Forelimb muscle (tissue), 1 donor: ENCODE results near the gene PPT2. TPM values are rescaled to one million over a fixed set of nuclear protein-coding genes. Genes with fewer than 3 reads are reported as not detected.
"Not testable (repeated sequence)": the region's sequence is repeated elsewhere in the genome, so short reads cannot be mapped to it uniquely, and the experiment has no call there.

Experiments used
- DNase-seq: peaks from one replicate; pipeline ENCODE4 v3.0.0-alpha.2; 2013; ENCODE audit warnings: low read depth
- polyA plus RNA-seq: library from polyadenylated mRNA; unstranded; fragments of 120-200 nt; gene quantifications from one replicate; pipeline ENCODE4 v1.2.1, GENCODE V29; 2013; ENCODE audit not compliant: insufficient read length

The PPT2 gene
- polyA plus RNA-seq, 1 donor, result 34.6 TPM

DNA sequence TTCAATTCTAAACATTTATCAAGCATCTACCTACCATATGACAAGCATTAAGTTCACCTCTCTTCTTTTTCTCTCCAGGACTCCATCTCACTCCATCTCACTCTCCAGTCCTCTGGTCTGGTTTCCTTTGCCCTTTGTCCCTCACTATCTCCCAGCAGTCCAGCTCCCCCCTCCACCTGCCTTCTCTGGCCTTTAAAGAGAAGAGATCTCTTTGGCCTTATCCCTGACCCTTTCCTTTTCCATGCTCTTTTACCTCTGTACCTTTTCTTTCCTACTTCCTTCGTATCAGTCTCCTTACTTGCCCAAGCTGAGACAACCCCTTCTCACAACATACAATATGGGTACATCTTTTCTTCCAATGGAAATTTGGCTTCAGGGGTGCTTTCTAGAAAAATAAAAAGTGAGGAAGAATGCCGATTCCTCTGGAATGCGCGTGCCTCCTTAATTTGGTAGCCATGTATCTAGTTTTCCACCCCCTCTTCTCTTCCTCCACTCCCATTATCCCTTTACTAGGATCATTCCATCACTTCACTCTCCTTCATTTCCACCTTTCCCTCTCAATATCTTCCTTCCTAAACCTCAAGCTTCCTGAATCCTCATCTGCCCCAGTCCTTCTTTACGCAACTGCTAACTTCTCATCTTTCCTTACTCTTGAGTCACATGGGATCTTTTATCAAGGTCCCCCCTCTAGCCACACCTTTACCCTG, 22.7 kb downstream of the PPT2 start:
- no peak for DNase-seq

DNA sequence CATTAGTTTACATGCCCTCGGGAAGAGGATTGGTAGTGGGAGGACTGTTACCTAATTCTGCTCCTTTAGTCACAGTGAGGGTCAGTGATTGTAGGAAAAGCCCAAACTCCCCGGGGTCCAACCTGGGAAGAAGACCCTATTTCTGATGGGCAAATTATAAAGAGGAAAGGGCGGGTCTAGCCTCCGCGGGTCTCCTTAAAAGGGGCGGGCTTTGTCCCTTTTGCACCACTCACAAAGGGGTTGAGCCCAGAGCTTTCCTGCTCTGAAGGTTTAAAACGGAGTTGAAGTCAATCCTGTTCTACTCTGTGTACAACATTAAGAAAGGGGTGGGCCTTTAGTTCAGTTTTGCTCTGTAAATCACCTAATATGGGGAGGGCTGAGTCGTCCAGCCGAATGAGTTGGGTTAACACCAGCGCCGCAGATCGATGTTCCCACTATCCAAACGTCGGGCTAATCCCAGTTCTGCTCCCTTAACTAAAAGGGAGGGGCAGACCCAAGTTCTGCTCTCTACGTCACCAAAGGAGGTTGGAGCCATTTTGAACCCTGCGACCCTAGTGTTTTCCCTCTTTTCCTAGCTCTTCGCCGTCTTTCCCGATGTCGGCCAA, 23.3 kb downstream of the PPT2 start:
- no peak for DNase-seq

DNA sequence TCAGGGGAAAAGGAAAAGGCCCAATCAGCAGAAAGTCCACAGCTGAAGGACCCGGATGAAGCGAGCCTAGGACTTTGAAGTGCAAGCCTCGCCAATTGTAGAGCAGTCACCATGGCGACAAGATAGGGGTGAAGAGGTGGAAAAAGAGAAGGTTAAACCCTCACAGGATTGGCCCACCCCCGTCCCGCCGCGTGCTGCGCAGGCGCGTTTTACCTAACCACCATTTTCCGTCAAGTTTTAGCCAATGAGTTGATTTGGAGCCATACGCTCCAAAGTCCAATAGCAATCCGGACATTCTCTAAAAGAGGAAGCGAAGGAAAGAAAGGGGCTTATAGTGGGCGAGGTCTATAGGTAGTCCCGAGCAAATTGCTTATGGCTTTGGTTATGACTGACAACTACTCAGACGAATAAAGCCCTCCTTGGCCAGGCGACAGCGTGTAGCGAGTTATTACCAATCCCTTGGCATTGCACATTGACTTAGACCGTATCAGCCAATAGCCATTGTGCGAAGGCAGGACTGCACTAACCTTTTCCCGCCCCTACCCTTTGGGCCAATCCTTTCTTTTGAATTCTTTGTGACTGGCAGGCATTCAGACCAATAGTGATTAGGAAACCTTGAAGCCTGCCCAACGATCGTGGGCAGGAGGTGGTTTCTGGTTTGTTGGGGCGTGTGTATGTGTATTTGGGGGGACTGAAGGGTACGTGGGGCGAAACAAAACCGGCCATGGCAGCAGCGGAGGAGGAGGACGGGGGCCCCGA, 24.0 kb downstream of the PPT2 start, which contains the start of gene RNF5:
RNF5 (plus strand) TSS at position 618 of the 759 bp plus-strand sequence; CDS start at position 725, 107 bp downstream.
- DNase-seq, result peak; percentile 100

DNA sequence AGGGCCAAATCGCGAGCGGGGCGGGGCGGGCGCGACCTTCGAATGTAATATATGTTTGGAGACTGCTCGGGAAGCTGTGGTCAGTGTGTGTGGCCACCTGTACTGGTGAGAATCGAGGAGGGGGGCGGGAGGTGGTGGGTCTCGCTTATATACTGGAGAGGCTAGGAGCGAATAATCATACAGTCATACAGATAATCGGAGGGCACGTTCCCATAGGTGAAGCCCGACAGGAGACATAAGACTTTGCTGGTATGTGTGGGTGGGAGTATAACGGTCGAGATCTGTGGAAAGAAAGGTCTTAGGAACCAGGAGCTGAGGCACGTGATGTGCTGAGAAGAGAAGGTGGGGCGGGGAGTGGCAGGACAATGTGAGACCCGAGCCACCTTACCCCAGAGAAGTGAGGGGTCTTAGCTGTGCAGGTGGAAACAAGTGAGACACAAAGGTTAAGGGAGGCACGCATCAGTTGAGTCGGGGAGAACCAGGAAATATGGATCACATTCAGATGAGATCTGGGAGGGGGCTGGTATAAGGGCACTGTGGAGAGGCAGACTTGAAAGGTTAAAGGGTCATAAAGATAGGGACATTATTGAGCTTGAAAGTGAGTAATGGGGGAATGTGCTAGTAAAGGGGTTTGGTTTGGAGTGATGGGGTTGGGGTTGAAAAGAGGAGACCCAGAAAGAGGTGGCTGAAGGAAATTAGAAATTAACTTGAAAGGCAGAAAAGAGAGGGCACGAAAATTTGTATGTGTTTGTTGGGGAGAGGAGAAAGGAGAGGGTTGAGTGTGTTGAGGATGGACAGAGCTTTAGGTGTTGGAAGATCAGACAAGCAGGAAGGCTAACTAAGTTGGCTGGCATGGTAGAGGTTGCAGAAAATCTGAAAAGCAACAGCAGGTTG, 24.9 kb downstream of the PPT2 start:
- DNase-seq, result no peak

DNA sequence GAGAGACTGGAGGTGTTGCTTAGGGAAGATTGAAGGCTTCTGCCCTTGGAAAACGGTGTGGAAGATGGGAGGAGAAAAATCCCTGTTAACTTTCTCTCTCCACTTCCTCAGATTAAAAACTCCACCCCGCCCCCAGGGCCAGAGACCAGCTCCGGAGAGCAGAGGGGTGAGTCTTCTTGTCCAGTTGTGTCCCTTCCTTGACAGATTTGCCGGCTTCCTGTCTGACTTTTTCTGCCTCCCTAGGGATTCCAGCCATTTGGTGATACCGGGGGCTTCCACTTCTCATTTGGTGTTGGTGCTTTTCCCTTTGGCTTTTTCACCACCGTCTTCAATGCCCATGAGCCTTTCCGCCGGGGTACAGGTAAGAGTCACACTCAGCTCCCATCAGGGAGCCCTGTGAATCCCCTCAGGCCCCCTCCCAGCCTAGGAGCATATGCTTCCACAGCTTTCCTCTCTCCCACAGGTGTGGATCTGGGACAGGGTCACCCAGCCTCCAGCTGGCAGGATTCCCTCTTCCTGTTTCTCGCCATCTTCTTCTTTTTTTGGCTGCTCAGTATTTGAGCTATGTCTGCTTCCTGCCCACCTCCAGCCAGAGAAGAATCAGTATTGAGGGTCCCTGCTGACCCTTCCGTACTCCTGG, 25.9 kb downstream of the PPT2 start:
- no peak for DNase-seq

DNA sequence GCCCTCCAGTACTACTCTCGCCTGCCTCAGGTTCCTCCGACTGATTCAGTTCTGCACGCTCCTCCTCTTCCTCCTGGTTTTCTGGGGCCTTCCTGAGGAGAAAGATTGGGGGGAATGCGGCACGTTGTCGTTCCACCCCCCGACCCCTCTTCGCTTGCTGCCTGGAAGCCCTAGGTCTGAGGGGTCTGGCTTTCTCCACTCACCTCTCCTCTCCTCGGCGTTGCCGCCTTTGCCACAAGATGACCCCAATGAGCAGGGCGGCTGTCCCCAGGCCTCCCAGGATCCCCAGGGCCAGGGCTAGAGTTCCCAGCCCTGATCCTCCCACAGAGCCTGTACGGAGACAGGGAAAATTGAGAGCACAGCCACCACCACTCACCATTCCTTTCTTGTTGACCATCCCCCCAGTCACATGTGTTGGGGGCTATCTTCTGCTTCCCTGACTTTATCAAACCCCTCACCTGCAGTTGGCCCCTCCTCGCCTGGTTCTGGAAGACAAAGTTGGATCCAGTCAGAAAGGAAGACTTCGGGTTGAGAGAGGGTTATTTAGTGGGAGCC, 27.3 kb downstream of the PPT2 start:
- DNase-seq, result no peak

DNA sequence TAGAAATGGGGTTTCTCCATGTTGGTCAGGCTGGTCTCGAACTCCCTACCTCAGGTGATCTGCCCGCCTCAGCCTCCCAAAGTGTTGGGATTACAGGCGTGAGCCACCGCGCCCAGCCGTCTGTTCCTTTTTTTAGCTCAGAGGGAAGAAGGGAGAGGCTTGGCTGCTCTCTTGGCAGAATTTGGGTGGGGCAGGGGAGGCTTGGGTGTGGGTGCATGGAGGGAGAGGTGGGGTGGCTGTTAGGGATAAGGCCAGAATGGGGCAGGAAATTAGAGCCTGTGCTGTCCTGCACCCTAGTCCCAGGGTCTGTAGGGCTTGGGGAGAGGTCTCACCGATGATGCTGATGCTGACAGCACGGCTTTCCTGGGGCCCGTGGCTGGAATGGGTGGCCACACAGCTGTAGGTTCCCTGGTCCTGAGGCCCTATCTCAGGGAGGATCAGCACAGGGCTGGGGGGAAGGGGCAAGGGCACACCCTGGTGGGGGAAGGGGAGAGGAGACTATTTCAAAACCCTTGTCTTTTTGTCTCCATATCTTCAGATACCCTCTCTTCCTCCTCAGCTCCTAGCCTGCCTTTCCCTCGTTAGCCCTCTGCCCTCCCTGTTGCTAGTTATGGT, 28.1 kb downstream of the PPT2 start:
- no peak for DNase-seq

DNA sequence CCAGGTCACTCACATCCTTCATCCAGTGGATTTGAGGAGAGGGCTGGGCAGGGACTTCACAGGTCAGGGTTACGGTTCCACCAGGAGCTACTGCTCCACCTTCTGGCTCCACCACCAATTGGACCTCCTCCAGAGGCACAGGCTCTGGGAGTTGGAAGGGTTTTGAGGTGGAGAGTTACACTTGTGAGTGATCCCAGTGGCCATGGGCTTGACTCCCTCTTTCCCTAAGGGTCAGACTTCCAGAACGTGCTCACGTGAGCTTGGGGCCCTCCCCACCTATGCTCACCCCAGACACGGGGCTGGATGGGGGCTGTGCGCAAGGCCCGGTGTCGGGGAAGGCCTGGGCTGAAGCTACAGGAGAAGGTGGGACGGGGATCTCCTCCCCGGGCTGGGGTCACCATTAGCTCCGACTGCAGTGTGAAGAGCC, 28.6 kb downstream of the PPT2 start:
- DNase-seq, result no peak

DNA sequence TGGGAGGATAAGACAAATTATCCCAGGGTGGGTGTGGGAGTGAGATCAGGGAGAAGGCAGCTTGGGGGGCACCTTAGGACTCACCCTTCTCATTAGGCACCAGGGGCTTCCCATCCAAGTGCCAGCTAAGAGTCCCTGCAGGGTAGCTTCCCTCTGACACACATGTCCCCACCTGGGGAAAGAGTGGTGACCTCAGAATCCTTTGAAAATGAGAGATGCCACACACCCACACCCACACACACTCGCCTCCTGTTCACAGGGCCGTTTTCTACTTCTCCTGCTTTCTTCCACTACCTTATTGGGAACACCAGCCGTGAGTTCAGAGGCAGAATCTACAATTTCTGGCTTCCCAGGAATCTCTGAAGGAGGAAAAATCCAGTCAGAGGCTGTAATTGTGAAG, 29.1 kb downstream of the PPT2 start:
- no peak for DNase-seq

DNA sequence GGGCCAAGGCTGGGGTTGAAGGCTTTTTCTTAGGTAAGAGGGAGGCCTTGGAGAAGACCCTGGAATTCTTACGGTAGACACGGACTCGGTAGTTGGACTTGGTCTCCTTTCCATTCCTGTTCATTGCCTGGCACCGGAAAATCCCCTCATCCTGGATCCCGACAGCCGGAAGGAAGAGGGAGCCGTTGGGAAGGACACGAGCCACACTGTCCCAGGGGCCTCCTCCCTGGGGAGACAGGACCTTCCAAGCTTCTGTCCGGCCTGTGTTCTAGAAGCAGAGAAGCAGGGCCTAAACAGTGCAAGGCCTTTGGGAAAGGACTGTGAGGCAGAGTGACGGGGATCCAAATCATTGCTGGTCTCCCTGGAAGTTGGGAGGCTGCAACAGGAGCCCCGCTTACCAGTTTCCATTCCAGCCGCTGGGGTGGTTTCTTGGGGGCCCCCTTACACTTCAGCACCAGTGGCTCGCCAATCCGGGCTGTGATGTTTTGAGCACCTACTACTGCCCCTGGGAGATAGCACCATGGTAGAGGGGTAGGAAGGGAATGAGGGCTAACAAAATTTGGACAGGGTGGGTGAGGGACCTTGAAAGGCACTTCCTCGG, 29.6 kb downstream of the PPT2 start:
- DNase-seq, result no peak

DNA sequence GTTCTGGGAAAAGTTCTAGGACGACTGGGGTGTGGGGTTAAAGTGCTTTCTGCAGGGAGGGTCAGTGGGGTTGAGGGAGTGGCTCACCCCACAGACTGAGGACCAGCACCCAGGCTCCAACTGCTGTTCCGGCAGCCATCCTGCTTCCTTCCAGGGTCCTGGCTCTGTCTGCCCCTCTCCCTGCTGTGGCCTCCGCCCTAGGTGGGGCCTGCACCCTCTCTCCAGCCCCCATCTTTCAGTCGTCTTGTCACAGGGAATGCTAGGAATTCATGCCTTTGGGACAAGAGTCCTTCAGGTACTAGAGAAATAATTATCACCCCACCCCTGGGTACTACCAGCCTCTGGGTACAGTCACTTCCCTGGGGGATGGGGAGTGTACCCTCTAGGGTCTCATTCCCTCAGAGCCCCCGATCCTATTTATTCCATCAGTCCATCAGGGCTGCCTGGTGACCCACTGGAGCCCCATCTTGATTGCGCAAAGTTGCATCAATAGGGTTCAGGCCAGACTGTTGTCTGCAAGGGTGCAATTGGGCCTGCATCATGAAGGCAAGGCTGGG, 30.2 kb downstream of the PPT2 start, which contains the start of gene AGER:
AGER (minus strand) TSS at position 170 of the 557 bp plus-strand sequence; CDS start at position 139, 31 bp downstream.
- no peak for DNase-seq

DNA sequence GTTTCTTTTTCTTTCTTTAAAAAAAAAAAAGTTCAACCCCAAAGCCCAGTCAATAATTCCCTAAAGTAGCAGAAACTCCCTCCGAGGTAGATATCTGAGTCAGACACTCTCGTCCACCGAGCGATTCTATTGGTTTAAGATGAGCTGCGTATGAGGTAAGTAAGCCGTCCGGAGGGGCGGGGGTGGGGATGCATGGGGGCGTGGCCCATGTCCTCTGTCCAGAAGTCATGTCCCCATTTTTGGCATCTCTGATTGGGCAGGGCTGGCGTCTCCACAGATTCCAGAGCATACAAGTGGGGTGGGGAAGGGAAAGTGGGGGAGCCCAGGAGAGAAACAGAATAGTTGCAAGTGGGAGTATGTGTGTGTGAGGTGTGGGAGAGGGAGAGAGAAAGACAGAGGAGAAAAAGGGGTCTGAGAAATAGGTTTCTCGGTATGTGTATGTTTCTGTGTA, 31.8 kb downstream of the PPT2 start:
- DNase-seq, result not testable (repeated sequence)

DNA sequence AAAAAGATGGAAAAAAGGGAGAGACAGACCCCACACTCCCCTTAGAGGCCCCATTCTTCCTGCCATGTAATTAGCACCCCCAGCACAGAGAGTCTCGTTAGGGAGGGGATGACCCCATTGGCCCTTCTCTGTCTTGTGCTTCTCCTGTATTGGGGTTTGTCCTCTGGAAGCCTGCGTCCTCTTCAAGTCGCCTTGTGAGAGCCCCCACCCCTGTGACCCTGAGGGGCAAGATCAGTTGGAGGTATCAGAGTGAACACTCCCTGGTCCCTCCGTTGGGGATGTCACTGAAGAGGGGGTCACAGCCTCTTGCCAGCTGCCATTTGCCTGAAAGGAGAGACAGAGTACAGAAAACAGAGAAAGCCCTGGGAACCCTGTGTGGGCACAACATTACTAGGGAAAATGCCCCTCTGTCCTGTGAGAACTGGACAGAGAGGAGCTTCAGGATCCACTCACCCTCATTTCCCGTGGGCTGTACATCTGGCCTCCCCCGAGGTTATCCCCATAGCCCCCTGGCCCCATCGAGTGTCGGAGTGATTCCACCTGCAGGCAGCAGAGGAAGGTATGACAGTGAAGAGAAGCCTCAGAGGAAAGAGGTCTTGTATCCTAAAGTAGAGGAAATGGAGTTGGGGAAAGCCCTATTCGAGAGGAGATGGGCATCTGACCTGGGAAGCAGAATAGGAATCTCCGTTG, 32.4 kb downstream of the PPT2 start:
- DNase-seq, result not testable (repeated sequence)

DNA sequence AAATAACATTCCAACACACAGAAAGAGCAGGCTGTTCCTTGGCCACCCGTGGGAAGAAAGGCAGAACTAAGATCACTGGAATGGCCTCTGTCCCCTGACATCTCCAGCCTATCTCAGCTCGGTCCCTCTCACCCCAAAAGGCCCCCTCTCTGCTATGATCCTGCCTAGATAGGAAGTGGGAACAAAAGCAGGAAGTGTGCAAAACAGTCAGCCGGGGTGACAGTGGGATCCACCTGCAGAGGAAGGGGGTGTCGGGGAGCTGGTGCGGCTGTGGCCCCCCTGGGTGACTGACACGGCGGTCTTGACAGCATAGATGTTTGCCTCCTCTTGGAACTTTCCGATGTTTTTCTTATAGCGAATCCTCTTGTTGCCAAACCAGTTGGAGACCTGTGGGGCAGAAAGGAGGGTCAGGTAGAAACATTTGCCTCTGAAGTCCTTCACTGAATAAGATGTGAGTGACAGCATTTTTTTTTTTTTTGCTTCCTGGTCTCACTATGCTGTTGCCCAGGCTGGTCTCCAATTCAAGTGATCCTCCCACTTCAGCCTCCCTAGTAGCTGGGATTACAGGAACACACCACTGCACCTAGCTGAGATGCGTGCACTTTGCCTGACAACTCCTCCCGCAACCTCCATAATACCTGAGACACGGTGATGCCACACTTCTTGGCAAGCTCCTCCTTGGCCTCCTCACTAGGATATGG, 33.2 kb downstream of the PPT2 start:
- DNase-seq, result no peak

DNA sequence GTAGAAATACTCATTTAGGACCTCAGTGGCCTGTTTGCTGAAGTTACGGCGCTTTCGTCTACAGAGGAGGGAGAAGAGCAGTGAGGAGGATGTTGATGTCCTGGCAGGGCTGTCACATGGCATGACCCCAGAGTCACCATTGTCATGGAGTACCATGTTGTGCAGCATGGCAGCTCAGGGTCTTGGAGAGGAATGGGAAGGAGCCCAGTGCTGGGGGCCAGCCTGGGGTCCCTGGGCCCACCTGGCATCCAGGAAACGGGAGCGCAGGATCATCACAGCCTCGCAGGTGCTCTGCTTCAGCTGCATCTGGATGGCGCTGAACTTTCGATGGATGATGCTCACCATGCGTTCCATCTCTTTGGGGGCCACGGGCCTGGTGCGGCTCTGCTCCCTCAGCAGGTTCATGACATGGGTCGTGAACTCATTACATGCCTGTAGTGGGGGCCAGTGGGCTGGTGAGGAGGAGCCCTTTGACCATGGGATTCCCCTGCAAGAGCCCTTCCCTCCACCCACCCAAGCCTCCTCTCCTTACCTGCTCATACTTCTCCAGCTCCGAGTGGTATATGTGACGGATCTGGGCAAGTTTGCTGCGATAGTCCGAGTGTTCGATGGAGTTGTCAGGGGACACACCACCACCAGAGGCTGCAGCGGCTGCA, 33.9 kb downstream of the PPT2 start:
- not testable (repeated sequence) for DNase-seq

DNA sequence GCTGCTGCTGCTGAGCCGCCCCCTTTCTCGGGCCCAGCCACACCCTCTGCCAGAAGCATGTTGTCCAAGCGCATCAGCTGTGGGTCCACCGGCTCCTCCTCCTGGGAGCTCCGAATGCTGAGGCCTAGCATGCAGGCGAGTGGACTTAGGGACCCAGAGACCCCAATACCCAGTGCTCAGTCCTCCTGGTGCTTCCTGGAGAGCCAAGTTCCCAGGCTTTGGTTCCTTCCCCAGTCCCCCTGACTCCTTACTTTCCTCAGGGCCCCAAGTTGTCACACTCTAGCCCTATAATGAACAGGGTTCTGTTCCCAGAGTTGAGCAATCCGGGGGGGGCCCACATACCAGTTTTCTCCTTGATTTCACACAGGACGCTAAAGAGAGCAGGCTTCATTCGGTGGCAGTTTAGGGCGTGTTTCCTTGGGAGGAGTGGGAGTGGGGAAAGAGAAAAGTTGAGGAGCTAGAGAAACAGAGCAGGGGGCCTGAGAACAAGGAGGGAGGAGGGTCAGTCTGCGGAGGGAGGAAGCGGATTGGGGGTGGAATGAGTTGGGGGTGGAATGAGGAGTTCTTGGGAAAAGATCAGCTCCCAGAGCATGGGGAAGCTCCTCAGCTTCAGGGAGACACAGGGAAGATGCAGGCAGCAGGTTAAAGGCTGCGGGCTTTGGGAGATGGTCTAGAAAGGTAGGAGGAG, 34.6 kb downstream of the PPT2 start:
- DNase-seq, result no peak
